ENCODE measurements around the gene ZNF710.
A peak's percentile ranks its signal among the peaks of the same experiment; 100 is the strongest.
"Not testable (repeated sequence)": the region's sequence is repeated elsewhere in the genome, so short reads cannot be mapped to it uniquely, and the experiment has no call there.

The ZNF710 gene

DNA sequence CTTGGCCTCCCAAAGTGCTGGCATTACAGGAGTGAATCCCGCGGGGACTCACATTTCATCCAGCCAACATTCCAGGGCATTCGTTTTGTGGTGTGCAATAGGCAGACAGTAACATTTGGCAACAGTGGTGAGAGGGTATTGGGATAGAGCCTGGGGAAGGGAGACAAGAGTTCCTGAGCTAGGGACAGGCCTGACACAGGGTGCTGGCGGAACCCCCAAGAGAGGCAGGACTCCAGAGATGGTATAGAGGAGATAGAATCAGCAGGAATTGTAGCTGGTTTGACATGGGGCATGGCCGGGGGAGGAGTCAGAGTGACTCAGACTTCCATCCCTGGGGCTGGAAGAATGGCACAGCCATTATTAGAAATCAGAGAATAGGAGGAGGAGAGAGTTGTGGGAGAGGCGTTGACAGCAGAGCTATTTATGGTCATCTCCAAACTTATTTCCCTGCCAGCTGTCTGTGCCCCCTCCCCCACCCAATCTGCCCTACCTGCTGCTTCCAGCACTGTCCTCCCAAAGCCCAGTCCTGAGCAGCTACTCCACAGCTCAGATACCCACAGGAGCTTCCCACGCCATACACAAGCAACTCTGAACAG, 105.5 kb downstream of the ZNF710 start:
- DNase-seq, result peak; percentile 75

DNA sequence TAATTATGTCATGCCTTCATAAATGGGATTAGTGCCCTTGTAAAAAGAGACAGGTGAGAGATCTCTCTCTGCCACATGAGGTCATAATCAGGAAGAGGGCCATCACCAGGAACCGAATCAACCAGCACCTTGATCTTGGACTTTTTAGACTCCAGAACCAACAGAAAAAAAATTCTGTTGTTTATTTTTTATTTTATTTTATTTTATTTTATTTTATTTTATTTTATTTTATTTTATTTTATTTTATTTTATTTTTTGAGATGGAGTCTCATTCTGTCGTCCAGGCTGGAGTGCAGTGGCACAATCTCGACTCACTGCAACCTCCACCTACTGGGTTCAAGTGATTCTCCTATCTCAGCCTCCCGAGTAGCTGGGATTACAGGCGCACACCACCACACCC, 106.9 kb downstream of the ZNF710 start:
- DNase-seq, result not testable (repeated sequence)

DNA sequence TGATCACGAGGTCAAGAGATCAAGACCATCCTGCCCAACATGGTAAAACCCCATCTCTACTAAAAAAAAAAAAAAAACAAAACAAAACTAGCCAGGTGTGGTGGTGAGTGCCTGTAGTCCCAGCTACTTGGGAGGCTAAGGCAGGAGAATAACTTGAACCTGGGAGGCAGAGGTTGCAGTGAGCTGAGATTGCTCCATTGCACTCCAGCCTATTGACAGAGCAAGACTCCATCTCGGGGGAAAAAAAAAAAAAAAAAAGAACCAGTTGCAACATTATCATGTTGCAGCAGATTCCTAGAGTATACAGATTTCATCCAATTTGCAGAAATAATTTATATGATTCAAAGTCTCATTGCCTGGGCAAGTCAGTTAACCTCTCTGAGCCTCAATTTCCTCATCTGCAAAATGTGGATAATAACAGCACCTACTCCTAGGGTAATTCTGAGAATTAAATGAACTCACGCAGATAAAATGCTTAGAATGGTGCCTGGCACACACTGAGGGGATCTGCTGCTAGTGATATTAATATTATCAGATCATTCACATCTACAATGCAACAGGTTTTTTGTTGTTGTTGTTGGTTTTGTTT, 108.1 kb downstream of the ZNF710 start:
- not testable (repeated sequence) for DNase-seq

DNA sequence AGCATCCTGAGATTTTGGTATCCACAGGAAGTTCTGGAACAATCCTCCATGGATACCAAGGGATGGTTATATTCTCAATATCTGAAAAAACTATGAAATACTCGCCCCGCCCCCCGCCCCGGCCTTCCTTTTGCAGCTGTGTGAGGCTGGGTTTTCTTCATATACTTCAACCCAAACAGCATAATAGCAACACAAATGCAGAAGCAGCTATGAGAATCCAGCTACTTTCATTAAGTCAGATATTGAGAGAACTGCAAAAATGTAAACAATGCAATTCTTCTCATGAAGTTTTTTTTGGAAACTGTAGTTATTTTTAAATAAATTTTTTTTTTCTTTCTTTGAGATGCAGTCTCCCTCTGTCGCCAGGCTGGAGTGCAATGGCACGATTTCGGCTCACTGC, 112.0 kb downstream of the ZNF710 start:
- peak; percentile 33 for DNase-seq

DNA sequence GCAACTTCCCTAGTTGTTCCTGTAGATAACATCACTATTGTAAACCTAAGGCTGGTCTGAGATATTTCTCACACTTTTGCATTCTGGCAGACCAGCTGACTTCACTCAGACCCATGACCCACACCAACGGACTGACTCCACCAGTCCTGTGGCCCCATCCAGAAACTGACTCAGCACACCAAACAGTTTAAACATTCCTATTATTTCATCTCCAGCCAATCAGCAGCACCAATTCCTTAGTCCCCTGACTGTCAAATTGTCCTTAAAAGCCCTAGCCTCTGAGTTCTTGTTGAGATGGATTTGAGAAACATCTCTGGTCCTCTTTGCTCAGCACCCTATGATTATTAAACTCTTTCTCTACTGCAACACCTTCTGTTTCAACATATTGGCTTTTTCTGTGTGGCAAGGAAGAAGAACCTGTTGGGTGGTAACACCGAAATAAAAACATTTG, 113.4 kb downstream of the ZNF710 start:
- DNase-seq, result peak; percentile 27

DNA sequence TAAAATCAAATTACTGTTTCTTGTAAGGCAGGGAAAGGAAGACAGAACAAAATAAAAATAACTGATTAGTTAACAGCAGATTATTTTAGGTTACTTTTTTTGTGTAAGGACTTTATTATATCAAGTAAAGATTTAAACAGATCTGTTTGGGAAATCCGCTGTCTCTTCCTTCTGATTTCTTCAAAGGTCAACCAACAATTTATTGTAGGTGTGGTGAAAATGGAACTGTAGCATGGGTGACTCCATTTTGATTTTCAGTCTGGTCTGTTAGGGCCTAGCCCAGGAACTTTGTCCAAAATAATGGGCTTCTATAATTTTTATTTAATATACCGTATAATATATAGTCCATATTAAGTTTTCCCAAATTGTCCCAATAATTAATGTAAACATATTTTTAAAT, 114.7 kb downstream of the ZNF710 start:
- DNase-seq, result no peak

DNA sequence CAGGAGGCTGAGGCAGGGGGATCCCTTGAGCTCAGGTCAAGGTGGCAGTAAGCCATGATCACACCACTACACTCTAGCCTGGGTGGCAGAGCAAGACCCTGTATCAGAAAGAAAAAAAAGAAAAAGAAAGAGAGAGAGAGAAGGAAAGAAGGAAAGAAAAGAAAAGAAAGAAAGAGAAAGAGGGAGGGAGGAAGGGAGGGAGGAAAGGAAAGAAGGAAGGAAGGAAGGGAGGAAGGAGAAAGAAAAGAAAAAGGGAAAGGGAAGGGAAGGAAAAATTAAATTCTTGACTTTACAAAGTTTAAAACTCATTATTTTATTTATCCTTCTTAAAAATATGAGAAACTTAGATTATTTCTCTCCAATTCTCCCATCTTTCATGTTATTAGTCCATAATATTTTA, 118.2 kb downstream of the ZNF710 start:
- no peak for DNase-seq

DNA sequence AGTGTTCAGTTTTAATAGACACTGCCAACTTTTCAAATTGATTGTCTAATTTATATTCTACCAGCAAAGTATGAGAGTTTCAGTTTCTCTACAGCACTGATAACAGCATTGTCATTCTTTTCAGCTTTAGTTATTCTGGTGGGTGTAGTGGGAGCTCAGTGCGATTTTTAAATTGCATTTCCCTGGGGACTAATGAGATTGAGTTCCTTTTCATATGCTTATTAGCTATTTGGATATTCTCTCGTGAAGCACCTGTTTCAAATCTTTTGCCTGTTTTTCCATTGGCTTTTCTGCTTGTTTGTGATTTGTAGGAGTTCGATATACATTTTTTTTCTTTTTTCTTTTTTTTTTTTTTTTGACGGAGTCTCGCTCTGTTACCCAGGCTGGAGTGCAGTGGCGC, 120.0 kb downstream of the ZNF710 start:
- DNase-seq, result no peak

DNA sequence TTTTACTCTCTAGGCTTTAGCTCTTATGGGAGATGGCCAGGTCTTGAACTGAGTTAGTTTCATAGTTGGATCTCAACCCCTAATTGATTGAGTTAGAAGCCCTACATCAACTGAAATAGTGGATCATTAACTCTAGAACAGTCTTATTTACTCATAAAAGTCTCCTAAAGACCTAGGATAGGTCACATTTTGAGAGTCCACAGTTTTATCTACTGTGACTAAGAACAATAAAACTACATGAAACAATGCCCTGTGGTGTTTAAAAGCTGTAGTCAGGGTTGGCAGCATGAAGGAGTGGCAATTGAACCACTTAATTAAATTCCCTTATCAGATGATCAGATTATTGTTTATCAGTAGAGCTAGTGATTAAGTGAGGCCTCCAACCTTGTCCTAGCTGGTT, 123.4 kb downstream of the ZNF710 start:
- DNase-seq, result no peak

DNA sequence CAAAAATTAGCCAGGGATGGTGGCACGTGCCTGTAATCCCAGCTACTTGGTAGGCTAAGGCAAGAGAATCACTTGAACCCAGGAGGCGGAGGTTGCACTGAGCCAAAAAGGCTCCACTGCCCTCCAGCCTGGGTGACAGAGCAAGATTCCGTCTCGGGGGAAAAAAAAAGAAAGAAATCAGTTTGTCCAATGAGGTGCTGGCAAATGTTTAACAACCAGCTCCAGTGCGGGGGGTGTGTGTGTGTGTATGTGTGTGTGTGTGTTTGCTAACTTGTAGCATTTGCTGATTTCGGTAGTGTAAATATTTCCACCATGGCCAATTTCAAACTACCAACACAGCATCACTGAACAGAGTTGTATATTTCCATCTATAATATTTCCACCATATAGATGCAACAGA, 124.9 kb downstream of the ZNF710 start:
- no peak for DNase-seq

DNA sequence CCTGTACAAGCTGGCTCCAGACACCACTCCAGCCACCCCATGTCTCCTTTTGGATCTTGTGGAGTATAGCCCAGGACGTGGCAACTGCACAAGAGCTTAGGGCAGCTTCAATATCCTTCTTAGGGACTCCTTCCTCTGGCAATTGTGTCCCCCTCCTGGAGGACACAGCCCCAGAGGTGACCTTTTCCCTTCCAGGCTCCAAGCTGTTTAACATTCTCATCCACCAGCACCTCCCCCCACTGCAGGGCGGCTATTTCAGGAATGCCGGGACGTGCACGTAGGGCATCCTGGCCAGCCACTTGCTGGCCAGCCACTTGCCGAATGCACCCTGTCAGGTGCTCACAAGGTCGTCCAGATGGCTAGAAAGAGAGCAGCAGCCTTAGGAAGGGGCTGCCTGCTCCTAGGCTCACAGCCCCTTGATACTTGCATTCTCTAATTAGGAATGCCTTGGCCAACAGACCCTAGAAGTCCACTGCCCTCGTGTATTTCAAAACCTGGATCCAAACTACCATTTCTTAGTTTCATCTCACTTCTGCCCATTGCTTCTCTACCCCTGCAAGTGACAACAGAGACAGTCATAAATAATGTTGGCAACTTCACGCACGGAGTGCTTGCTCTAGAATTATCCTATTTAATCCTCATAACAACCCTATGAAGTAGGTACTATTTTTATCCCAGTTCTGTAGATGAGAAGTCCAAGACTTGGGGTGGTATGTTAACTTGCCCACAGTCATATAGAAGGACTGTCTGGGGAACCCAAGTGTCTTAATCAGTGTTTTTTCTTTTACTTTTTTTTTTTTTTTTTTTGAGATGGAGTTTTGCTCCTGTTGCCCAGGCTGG, 125.7 kb downstream of the ZNF710 start:
- DNase-seq, result peak; percentile 29

DNA sequence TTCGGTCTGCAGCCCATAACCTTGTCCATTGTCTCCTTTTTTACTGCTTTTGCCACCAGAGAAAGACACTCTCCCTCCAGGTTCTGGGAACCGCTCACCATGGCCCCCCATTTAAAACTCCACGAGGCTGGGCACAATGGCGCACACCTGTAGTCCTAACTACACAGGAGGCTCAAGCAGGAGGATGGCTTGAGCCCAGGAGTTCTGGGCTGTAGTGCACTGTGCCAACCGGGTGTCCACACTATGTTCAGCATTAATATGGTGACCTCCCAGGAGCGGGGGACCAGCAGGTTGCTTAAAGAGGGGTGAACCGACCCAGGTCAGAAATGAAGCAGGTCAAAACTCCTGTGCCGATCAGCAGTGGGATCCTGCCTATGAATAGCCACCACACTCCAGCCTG, 129.2 kb downstream of the ZNF710 start:
- no peak for DNase-seq

All from fibroblast of skin of back (primary cell).